MM.1S (cell line): Measurements from ENCODE around the gene SEMA4A.

Experiments
- DNase-seq: peaks from one replicate; pipeline ENCODE4 v3.0.0-alpha.2; 2015
- H2AFZ ChIP-seq: fragments of 300-600 bp; sonication (generic); 2 replicates; pipeline ENCODE4 v1.6.0; 2016; ENCODE audit warnings: antibody characterized with exemption, low read length
- H3F3A ChIP-seq: fragments of 300-600 bp; sonication (generic); 2 replicates; pipeline ENCODE4 v1.6.1; 2016; ENCODE audit warnings: mild to moderate bottlenecking, antibody characterized with exemption, low read length, moderate library complexity, mixed read lengths; ENCODE audit not compliant: insufficient read depth
- H3K27ac ChIP-seq: fragments of 300-600 bp; sonication (generic); 2 replicates; pipeline ENCODE4 v1.5.1; 2016; ENCODE audit warnings: mild to moderate bottlenecking, low read length
- H3K27me3 ChIP-seq: fragments of 300-600 bp; sonication (generic); replicated peaks from 2 replicates; pipeline ENCODE4 v1.6.0; 2016; ENCODE audit warnings: low read length; ENCODE audit not compliant: insufficient read depth
- H3K36me3 ChIP-seq: fragments of 300-600 bp; sonication (generic); replicated peaks from 2 replicates; pipeline ENCODE4 v1.6.1; 2016; ENCODE audit warnings: mild to moderate bottlenecking, low read length, mixed read lengths; ENCODE audit not compliant: insufficient read depth
- H3K4me1 ChIP-seq: fragments of 300-600 bp; sonication (generic); 2 replicates; pipeline ENCODE4 v1.6.1; 2016; ENCODE audit warnings: low read length, mixed read lengths
- H3K4me2 ChIP-seq: fragments of 300-600 bp; sonication (generic); 2 replicates; pipeline ENCODE4 v1.6.0; 2016; ENCODE audit warnings: low read depth, low read length
- H3K4me3 ChIP-seq: fragments of 300-600 bp; sonication (generic); 2 replicates; pipeline ENCODE4 v1.5.1; 2016; ENCODE audit warnings: low read length, mixed read lengths
- H3K79me2 ChIP-seq: fragments of 300-600 bp; sonication (generic); 2 replicates; pipeline ENCODE4 v1.6.1; 2016; ENCODE audit warnings: mixed run types, low read length, mixed read lengths
- H3K9ac ChIP-seq: fragments of 300-600 bp; sonication (generic); 2 replicates; pipeline ENCODE4 v1.6.1; 2016; ENCODE audit warnings: low read length, mixed read lengths
- H3K9me2 ChIP-seq: fragments of 300-600 bp; sonication (generic); replicated peaks from 2 replicates; pipeline ENCODE4 v1.6.1; 2016; ENCODE audit warnings: mild to moderate bottlenecking, low read length, mixed read lengths; ENCODE audit not compliant: insufficient read depth
- H3K9me3 ChIP-seq: fragments of 300-600 bp; sonication (generic); replicated peaks from 2 replicates; pipeline ENCODE4 v1.6.1; 2016; ENCODE audit warnings: mild to moderate bottlenecking, low read length, mixed read lengths; ENCODE audit not compliant: insufficient read depth
- H4K20me1 ChIP-seq: fragments of 300-600 bp; sonication (generic); 2 replicates; pipeline ENCODE4 v1.6.1; 2016; ENCODE audit warnings: mild to moderate bottlenecking, low read length, moderate library complexity, mixed read lengths; ENCODE audit not compliant: insufficient read depth
- CTCF ChIP-seq: fragments of 300-600 bp; sonication (generic); IDR thresholded peaks from 2 replicates; pipeline ENCODE4 v1.5.1; 2016; ENCODE audit warnings: antibody characterized with exemption, low read length, mixed read lengths
- EZH2 ChIP-seq: fragments of 300-600 bp; sonication (generic); optimal IDR thresholded peaks from 2 replicates; pipeline ENCODE3; 2017; ENCODE audit warnings: low read depth, mild to moderate bottlenecking, antibody characterized with exemption, low read length, mixed read lengths
- EZH2phosphoT487 ChIP-seq: fragments of 300-600 bp; sonication (generic); IDR thresholded peaks from 2 replicates; pipeline ENCODE4 v1.6.1; 2018; ENCODE audit warnings: antibody characterized with exemption, low read length

The SEMA4A gene

GRCh38 chr1:156204686-156205085 lies 51.3 kb downstream of the SEMA4A start:
- H3K9ac ChIP-seq: no peak overlapping the region
- H3K27me3 ChIP-seq: no peaks in the 10 kb centered on the region
- DNase-seq: no peak
- H3K79me2 ChIP-seq: peaks cover 75% of the 10 kb centered on the region
- H3K9me2 ChIP-seq: no peaks in the 10 kb centered on the region
- H3K27ac ChIP-seq: no peak overlapping the region
- H3F3A ChIP-seq: no peaks in the 10 kb centered on the region; the same call in 1 of the 2 replicates
- H4K20me1 ChIP-seq: no peaks in the 10 kb centered on the region
- H2AFZ ChIP-seq: no peak overlapping the region
- H3K4me1 ChIP-seq: no peaks in the 10 kb centered on the region
- peaks cover 11% of the 10 kb centered on the region for H3K36me3 ChIP-seq
- H3K4me3 ChIP-seq: no peak overlapping the region
- H3K9me3 ChIP-seq: no peaks in the 10 kb centered on the region
- no peak overlapping the region for H3K4me2 ChIP-seq
- TF ChIP-seq EZH2phosphoT487 (no peak), CTCF (no peak), EZH2 (no peak)

- DNase-seq: no peak
- H4K20me1 ChIP-seq: no peaks in the 10 kb centered on the region
- H3K9ac ChIP-seq: no peak overlapping the region
- H3K27ac ChIP-seq: no peak overlapping the region
- H3K36me3 ChIP-seq: peaks cover 7% of the 10 kb centered on the region; the same call in 1 of the 2 replicates
- H3K9me2 ChIP-seq: no peaks in the 10 kb centered on the region
- peaks cover 16% of the 10 kb centered on the region for H3F3A ChIP-seq
- H3K79me2 ChIP-seq: peaks cover 51% of the 10 kb centered on the region
- no peaks in the 10 kb centered on the region for H3K27me3 ChIP-seq
- H2AFZ ChIP-seq: no peak overlapping the region
- TF ChIP-seq EZH2phosphoT487 (no peak), CTCF (no peak), EZH2 (no peak)
- no peak overlapping the region for H3K4me3 ChIP-seq
- no peaks in the 10 kb centered on the region for H3K9me3 ChIP-seq
- H3K4me2 ChIP-seq: no peak overlapping the region
- peaks cover 13% of the 10 kb centered on the region for H3K4me1 ChIP-seq
These were observed 57.9 kb downstream of the SEMA4A start for GRCh38 chr1:156211243-156211642.

GRCh38 chr1:156212130-156212529 lies 58.7 kb downstream of the SEMA4A start:
- H3K9me3 ChIP-seq: no peaks in the 10 kb centered on the region

More at GRCh38 chr1:156212130-156212529, 58.7 kb downstream of the SEMA4A start:
- H3F3A ChIP-seq: peaks cover 19% of the 10 kb centered on the region
- H3K79me2 ChIP-seq: peaks cover 46% of the 10 kb centered on the region
- no peaks in the 10 kb centered on the region for H4K20me1 ChIP-seq
- H3K27ac ChIP-seq: peak overlapping the region; percentile 88; the same call in 1 of the 2 replicates
- no peaks in the 10 kb centered on the region for H3K27me3 ChIP-seq
- H3K9me2 ChIP-seq: no peaks in the 10 kb centered on the region
- TF ChIP-seq EZH2 (no peak), EZH2phosphoT487 (no peak), CTCF (no peak)
- DNase-seq: no peak
- peak overlapping the region; percentile 80 for H2AFZ ChIP-seq
- H3K4me3 ChIP-seq: peak overlapping the region; percentile 90
- H3K4me1 ChIP-seq: peaks cover 14% of the 10 kb centered on the region
- peak overlapping the region; percentile 80 for H3K4me2 ChIP-seq
- peaks cover 7% of the 10 kb centered on the region; the same call in 1 of the 2 replicates for H3K36me3 ChIP-seq
- H3K9ac ChIP-seq: peak overlapping the region; percentile 94
